A549 (cell line): Measurements from ENCODE around the gene TRAPPC5.

Experiments used
- POLR2A ChIP-seq: IDR thresholded peaks from 2 replicates; pipeline ENCODE4 v1.6.1; 2012; ENCODE audit warnings: mild to moderate bottlenecking, low read length
- SMC3 ChIP-seq: fragments of >200 bp; sonication (Bioruptor Twin); formaldehyde crosslinking; IDR thresholded peaks from 3 replicates; pipeline ENCODE4 v1.6.1; 2018; ENCODE audit warnings: inconsistent platforms

- TF ChIP-seq POLR2A (no peak), SMC3 (no peak)
Measured at GRCh38 chr19:7689165-7689564, 8.5 kb downstream of the TRAPPC5 start.
